HepG2 (cell line): ENCODE measurements around the gene ESYT2. TPM values are rescaled to one million over a fixed set of nuclear protein-coding genes. Genes with fewer than 3 reads are reported as not detected.

Source experiments
- AGO2 ChIP-seq: fragments of 200-400 bp; formaldehyde crosslinking; optimal IDR thresholded peaks from 2 replicates; pipeline ENCODE3; 2017; ENCODE audit warnings: mild to moderate bottlenecking, low read depth, low read length, moderate library complexity
- EEA1 ChIP-seq: sonication (generic); formaldehyde crosslinking; IDR thresholded peaks from 2 replicates; pipeline ENCODE4 v1.5.1; 2020; ENCODE audit warnings: mild to moderate bottlenecking, missing genetic modification reagents, borderline replicate concordance
- MTA3 ChIP-seq: sonication (generic); formaldehyde crosslinking; IDR thresholded peaks from 2 replicates; pipeline ENCODE4 v1.4.0; 2020; ENCODE audit warnings: missing genetic modification reagents
- PAWR ChIP-seq: sonication (generic); formaldehyde crosslinking; IDR thresholded peaks from 2 replicates; pipeline ENCODE4 v1.4.0; 2020; ENCODE audit warnings: missing genetic modification reagents, mild to moderate bottlenecking, borderline replicate concordance
- SALL1 ChIP-seq: sonication (generic); formaldehyde crosslinking; IDR thresholded peaks from 2 replicates; pipeline ENCODE4 v1.8.0; 2022; ENCODE audit warnings: mild to moderate bottlenecking, missing genetic modification reagents
- SMAD1 ChIP-seq: sonication (generic); formaldehyde crosslinking; IDR thresholded peaks from 2 replicates; pipeline ENCODE4 v1.4.0; 2020; ENCODE audit warnings: missing genetic modification reagents, low read depth, mild to moderate bottlenecking, borderline replicate concordance
- SMC3 ChIP-seq: IDR thresholded peaks from 2 replicates; pipeline ENCODE4 v1.6.1; 2011; ENCODE audit warnings: low read length, improper control_type of control experiment
- SOX6 ChIP-seq, 2 experiments: fragments of 450-650 bp in 1 of 2; sonication (generic) in 1 of 2; formaldehyde crosslinking in 1 of 2; IDR thresholded peaks; 2 replicates each; pipeline versions ENCODE4 v1.4.0 to v1.6.1; 2017 to 2020; ENCODE audit warnings: antibody characterized with exemption in 1 of 2, mild to moderate bottlenecking in 1 of 2, missing genetic modification reagents in 1 of 2
- TMF1 ChIP-seq: sonication (generic); formaldehyde crosslinking; IDR thresholded peaks from 2 replicates; pipeline ENCODE4 v1.8.1; 2022; ENCODE audit warnings: low read depth, missing genetic modification reagents
- ZBTB1 ChIP-seq: sonication (generic); formaldehyde crosslinking; IDR thresholded peaks from 2 replicates; pipeline ENCODE4 v1.4.0; 2020; ENCODE audit warnings: missing genetic modification reagents, borderline replicate concordance
- ZFP36L1 ChIP-seq: sonication (generic); formaldehyde crosslinking; IDR thresholded peaks from 2 replicates; pipeline ENCODE4 v1.8.0; 2022; ENCODE audit warnings: mild to moderate bottlenecking, missing genetic modification reagents, moderate library complexity
- ZFP37 ChIP-seq: sonication (generic); formaldehyde crosslinking; IDR thresholded peaks from 2 replicates; pipeline ENCODE4 v1.4.0; 2020; ENCODE audit warnings: missing genetic modification reagents, borderline replicate concordance
- ZNF329 ChIP-seq: sonication (generic); formaldehyde crosslinking; IDR thresholded peaks from 2 replicates; pipeline ENCODE4 v1.9.0; 2021; ENCODE audit warnings: low read depth, mild to moderate bottlenecking, missing genetic modification reagents
- ZNF510 ChIP-seq: sonication (generic); formaldehyde crosslinking; IDR thresholded peaks from 2 replicates; pipeline ENCODE4 v1.4.0; 2020; ENCODE audit warnings: low read depth, mild to moderate bottlenecking, missing genetic modification reagents
- ZNF713 ChIP-seq: sonication (generic); formaldehyde crosslinking; IDR thresholded peaks from 2 replicates; pipeline ENCODE4 v1.4.0; 2020; ENCODE audit warnings: mild to moderate bottlenecking, missing genetic modification reagents
- ZNF749 ChIP-seq: sonication (generic); formaldehyde crosslinking; IDR thresholded peaks from 2 replicates; pipeline ENCODE4 v1.8.0; 2022; ENCODE audit warnings: mild to moderate bottlenecking, missing genetic modification reagents, moderate library complexity, borderline replicate concordance
- ZNF792 ChIP-seq: IDR thresholded peaks from 2 replicates; pipeline ENCODE4 v1.6.1; 2016
- ZNF891 ChIP-seq: sonication (generic); formaldehyde crosslinking; IDR thresholded peaks from 2 replicates; pipeline ENCODE4 v1.5.0; 2020; ENCODE audit warnings: mild to moderate bottlenecking, missing genetic modification reagents
- polyA plus RNA-seq, 8 experiments: library from polyadenylated mRNA; depleted of rRNA in 3 of 8; stranded (reverse) in 7 of 8; unstranded in 1 of 8; fragments of >200 nt; fragmentation: Illumina TruSeq in 4 of 8; extraction: Trizol in 4 of 8; gene quantifications; 2 replicates each; pipeline versions ENCODE4 v1.2.1 to v1.2.3, GENCODE V29; 2011 to 2016; ENCODE audit warnings: low read depth in 4 of 8, missing spikeins in 1 of 8, mixed read lengths in 1 of 8; ENCODE audit not compliant: insufficient read depth in 1 of 8
- total RNA-seq, 5 experiments: library from RNA; depleted of rRNA; stranded (reverse); fragments of >200 nt; fragmentation: Illumina TruSeq; extraction: Trizol; gene quantifications; 2 replicates each; pipeline ENCODE4 v1.2.3, GENCODE V29; 2016; ENCODE audit warnings: low read depth in 1 of 5
- TF ChIP-seq, protein P1 (sequence below): sonication (generic); formaldehyde crosslinking; IDR thresholded peaks from 2 replicates; pipeline ENCODE4 v1.5.0; 2020; ENCODE audit warnings: missing genetic modification reagents, mild to moderate bottlenecking, borderline replicate concordance
- TF ChIP-seq, protein P2 (sequence below): sonication (generic); formaldehyde crosslinking; conservative IDR thresholded peaks from 2 replicates; pipeline ENCODE4 v1.4.0; 2020; ENCODE audit warnings: missing genetic modification reagents
- TF ChIP-seq, protein P3 (sequence below): IDR thresholded peaks from 2 replicates; pipeline ENCODE4 v1.6.1; 2016; ENCODE audit warnings: missing compliant biosample characterization, missing genetic modification reagents, borderline replicate concordance
- TF ChIP-seq, protein P4 (sequence below), 2 experiments: IDR thresholded peaks; 2 replicates each; pipeline ENCODE4 v1.6.1; 2011 to 2012; ENCODE audit warnings: low read length in 2 of 2, borderline replicate concordance in 1 of 2, low read depth in 1 of 2, mild to moderate bottlenecking in 1 of 2, moderate library complexity in 1 of 2

The ESYT2 gene
- total and polyA plus RNA-seq, 2 of the 13 experiments (the other 11 are each of a cell fraction or from before 2014, with no cell fraction given) = 28.5 to 37.3 TPM

DNA sequence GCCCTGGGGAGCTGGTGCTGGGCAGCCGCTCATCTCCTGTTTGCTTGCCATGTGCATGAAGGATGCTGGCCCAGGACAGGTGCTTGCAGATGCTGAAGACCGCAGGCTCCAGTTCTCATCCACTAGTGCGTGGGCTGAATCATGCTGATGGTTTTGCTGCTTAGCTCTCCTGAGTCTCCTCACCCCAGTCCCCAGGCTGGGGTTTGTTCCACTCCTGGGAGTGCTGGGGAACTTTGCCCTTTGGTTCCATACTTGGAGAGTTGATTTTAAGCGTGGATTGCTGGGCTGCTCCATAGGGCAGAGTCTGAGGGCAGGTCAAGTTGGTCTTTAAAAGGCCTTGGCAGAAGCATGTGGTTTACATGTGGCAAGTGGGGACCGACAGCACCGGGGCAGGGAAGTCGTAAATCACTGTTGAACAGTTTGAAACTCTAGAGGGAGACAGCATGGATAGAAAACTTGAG, 36.2 kb upstream of the ESYT2 start (continued):
- TF ChIP-seq, protein P1, sequence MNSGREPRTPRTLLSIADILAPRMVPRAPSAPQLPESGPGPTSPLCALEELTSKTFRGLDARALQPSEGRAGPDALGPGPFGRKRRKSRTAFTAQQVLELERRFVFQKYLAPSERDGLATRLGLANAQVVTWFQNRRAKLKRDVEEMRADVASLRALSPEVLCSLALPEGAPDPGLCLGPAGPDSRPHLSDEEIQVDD (CRISPR knock-in tag) = no peak
- TF ChIP-seq ZNF792 (CRISPR knock-in tag) (0 out of 2 replicates have a peak, but pooled peaks have one; percentile 74), SALL1 (peak; percentile 92), SOX6 (IDR thresholded peaks at IDR 0.05) (no peak), SOX6 (CRISPR knock-in tag; IDR thresholded peaks at IDR 0.05) (no peak), ZNF713 (no peak), AGO2 (no peak), TMF1 (0 out of 2 replicates have a peak, but pooled peaks have one; percentile 33), ZNF749 (CRISPR knock-in tag) (no peak), ZBTB1 (CRISPR knock-in tag) (no peak), ZNF329 (CRISPR knock-in tag) (no peak), MTA3 (CRISPR knock-in tag) (no peak), ZNF891 (CRISPR knock-in tag) (no peak), SMC3 (peak; percentile 12; the same call in 1 of the 2 replicates), EEA1 (CRISPR knock-in tag) (no peak), ZFP36L1 (CRISPR knock-in tag) (peak; percentile 76; the same call in 1 of the 2 replicates), ZFP37 (CRISPR knock-in tag) (peak; percentile 37; the same call in 1 of the 2 replicates), PAWR (no peak), ZNF510 (CRISPR knock-in tag) (no peak), SMAD1 (CRISPR knock-in tag) (no peak)
- TF ChIP-seq, protein P2, sequence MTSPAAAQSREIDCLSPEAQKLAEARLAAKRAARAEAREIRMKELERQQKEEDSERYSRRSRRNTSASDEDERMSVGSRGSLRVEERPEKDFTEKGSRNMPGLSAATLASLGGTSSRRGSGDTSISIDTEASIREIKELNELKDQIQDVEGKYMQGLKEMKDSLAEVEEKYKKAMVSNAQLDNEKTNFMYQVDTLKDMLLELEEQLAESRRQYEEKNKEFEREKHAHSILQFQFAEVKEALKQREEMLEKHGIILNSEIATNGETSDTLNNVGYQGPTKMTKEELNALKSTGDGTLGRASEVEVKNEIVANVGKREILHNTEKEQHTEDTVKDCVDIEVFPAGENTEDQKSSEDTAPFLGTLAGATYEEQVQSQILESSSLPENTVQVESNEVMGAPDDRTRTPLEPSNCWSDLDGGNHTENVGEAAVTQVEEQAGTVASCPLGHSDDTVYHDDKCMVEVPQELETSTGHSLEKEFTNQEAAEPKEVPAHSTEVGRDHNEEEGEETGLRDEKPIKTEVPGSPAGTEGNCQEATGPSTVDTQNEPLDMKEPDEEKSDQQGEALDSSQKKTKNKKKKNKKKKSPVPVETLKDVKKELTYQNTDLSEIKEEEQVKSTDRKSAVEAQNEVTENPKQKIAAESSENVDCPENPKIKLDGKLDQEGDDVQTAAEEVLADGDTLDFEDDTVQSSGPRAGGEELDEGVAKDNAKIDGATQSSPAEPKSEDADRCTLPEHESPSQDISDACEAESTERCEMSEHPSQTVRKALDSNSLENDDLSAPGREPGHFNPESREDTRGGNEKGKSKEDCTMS = no peak
- TF ChIP-seq, protein P3, sequence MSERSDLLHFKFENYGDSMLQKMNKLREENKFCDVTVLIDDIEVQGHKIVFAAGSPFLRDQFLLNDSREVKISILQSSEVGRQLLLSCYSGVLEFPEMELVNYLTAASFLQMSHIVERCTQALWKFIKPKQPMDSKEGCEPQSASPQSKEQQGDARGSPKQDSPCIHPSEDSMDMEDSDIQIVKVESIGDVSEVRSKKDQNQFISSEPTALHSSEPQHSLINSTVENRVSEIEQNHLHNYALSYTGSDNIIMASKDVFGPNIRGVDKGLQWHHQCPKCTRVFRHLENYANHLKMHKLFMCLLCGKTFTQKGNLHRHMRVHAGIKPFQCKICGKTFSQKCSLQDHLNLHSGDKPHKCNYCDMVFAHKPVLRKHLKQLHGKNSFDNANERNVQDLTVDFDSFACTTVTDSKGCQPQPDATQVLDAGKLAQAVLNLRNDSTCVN (CRISPR knock-in tag) = peak; percentile 59; the same call in 1 of the 2 replicates
- TF ChIP-seq, protein P4, sequence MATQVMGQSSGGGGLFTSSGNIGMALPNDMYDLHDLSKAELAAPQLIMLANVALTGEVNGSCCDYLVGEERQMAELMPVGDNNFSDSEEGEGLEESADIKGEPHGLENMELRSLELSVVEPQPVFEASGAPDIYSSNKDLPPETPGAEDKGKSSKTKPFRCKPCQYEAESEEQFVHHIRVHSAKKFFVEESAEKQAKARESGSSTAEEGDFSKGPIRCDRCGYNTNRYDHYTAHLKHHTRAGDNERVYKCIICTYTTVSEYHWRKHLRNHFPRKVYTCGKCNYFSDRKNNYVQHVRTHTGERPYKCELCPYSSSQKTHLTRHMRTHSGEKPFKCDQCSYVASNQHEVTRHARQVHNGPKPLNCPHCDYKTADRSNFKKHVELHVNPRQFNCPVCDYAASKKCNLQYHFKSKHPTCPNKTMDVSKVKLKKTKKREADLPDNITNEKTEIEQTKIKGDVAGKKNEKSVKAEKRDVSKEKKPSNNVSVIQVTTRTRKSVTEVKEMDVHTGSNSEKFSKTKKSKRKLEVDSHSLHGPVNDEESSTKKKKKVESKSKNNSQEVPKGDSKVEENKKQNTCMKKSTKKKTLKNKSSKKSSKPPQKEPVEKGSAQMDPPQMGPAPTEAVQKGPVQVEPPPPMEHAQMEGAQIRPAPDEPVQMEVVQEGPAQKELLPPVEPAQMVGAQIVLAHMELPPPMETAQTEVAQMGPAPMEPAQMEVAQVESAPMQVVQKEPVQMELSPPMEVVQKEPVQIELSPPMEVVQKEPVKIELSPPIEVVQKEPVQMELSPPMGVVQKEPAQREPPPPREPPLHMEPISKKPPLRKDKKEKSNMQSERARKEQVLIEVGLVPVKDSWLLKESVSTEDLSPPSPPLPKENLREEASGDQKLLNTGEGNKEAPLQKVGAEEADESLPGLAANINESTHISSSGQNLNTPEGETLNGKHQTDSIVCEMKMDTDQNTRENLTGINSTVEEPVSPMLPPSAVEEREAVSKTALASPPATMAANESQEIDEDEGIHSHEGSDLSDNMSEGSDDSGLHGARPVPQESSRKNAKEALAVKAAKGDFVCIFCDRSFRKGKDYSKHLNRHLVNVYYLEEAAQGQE (IDR thresholded peaks at IDR 0.05; ENCODE audit: borderline replicate concordance in 1 of 2, low read depth in 1 of 2, low read length in 2 of 2) = no peak
